ENCODE results near the gene FGD1.

- TF ChIP-seq CTCF (IDR thresholded peaks at IDR 0.05; ENCODE audit: insufficient read depth, low read depth, low read length) (no peak), EZH2 (IDR thresholded peaks at IDR 0.05; ENCODE audit: insufficient read depth, low read length) (no peak)
These were observed 1.7 kb downstream of the FGD1 start for GRCh38 chrX:54494166-54494988.

Measured in astrocyte (in vitro differentiated cells and primary cell).